ENCODE results near the gene IRF9. TPM values are rescaled to one million over a fixed set of nuclear protein-coding genes. Genes with fewer than 3 reads are reported as not detected.
A peak's percentile ranks its signal among the peaks of the same experiment; 100 is the strongest.

The IRF9 gene
- total and polyA plus RNA-seq, 2 of the 13 experiments (the other 11 are each of a cell fraction or from before 2014, with no cell fraction given): 14.9 to 49.7 TPM

DNA sequence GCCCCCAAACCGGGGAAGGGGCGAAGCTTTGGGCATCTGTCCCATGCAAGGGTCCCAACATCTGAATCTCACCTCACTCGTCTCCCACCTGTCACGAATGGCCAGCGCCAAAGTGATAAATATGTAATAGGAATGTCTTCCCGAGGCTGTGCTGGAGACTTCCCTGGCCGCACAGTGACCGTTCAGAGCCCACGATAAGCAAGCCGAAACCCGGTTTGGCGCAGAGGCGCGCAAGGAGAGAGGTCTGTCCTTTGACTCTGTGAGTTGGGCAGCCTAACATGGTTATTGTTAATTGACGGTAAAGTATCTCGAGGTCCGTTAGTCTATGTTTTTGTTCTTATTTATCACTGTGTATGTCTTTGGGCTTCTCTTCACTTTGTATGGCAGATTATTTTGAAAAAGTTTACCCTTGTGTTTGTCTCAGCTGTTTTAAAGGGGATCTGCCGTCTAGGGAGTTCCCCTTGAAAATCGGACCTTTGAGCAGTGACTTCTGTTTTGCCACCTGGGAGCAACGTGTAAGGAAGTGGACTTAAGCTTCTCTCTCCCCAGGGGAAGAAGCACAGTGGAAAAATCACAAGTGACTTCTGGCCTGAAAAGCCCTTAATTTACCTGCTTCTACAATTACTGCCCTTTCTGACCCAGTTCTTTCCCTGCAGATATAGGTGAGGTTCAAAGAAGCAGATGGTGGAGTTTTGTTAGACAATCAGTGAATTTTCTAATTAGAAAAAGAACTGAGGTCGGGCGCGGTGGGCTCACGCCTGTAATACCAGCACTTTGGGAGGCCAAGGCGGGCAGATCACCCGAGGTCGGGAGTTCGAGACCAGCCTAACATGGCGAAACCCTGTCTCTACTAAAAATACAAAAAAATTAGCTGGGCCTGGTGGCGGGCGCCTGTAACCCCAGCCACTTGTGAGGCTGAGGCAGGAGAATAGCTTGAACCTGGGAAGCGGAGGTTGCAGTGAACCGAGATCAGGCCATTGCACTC lies 35.3 kb downstream of the IRF9 start (continued):
- TF ChIP-seq MAF1 (CRISPR knock-in tag; IDR thresholded peaks at IDR 0.05; ENCODE audit: borderline replicate concordance): no peak; the same call in 1 of the 2 replicates
- peak; percentile 61 for TF ChIP-seq ZNF781 (CRISPR knock-in tag; IDR thresholded peaks at IDR 0.05; ENCODE audit: borderline replicate concordance, not compliant biosample characterization)
- no peak for TF ChIP-seq NFKBIZ (CRISPR knock-in tag; IDR thresholded peaks at IDR 0.05)
- TF ChIP-seq, protein P1, sequence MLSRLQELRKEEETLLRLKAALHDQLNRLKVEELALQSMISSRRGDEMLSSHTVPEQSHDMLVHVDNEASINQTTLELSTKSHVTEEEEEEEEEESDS (CRISPR knock-in tag; IDR thresholded peaks at IDR 0.05; ENCODE audit: borderline replicate concordance): 0 out of 2 replicates have a peak, but pooled peaks have one; percentile 0
- no peak for TF ChIP-seq ZC3H13 (CRISPR knock-in tag; IDR thresholded peaks at IDR 0.05)
- TF ChIP-seq, protein P2, sequence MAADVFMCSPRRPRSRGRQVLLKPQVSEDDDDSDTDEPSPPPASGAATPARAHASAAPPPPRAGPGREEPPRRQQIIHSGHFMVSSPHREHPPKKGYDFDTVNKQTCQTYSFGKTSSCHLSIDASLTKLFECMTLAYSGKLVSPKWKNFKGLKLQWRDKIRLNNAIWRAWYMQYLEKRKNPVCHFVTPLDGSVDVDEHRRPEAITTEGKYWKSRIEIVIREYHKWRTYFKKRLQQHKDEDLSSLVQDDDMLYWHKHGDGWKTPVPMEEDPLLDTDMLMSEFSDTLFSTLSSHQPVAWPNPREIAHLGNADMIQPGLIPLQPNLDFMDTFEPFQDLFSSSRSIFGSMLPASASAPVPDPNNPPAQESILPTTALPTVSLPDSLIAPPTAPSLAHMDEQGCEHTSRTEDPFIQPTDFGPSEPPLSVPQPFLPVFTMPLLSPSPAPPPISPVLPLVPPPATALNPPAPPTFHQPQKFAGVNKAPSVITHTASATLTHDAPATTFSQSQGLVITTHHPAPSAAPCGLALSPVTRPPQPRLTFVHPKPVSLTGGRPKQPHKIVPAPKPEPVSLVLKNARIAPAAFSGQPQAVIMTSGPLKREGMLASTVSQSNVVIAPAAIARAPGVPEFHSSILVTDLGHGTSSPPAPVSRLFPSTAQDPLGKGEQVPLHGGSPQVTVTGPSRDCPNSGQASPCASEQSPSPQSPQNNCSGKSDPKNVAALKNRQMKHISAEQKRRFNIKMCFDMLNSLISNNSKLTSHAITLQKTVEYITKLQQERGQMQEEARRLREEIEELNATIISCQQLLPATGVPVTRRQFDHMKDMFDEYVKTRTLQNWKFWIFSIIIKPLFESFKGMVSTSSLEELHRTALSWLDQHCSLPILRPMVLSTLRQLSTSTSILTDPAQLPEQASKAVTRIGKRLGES (CRISPR knock-in tag; IDR thresholded peaks at IDR 0.05; ENCODE audit: borderline replicate concordance): peak; percentile 73; the same call in 1 of the 2 replicates
- no peak for TF ChIP-seq ZNF329 (CRISPR knock-in tag; IDR thresholded peaks at IDR 0.05; ENCODE audit: low read depth)
- peak; percentile 57; the same call in 1 of the 2 replicates for TF ChIP-seq ZHX2 (IDR thresholded peaks at IDR 0.05; ENCODE audit: low read depth)
- 0 out of 2 replicates have a peak, but pooled peaks have one; percentile 17 for TF ChIP-seq ZHX2 (CRISPR knock-in tag; IDR thresholded peaks at IDR 0.05; ENCODE audit: borderline replicate concordance)
- TF ChIP-seq ZNF605 (CRISPR knock-in tag; IDR thresholded peaks at IDR 0.05): 0 out of 2 replicates have a peak, but pooled peaks have one; percentile 24
- no peak for TF ChIP-seq ZNF782 (CRISPR knock-in tag; IDR thresholded peaks at IDR 0.05; ENCODE audit: borderline replicate concordance)
- TF ChIP-seq BATF2 (CRISPR knock-in tag; IDR thresholded peaks at IDR 0.05): no peak
- TF ChIP-seq ZNF292 (CRISPR knock-in tag; IDR thresholded peaks at IDR 0.05; ENCODE audit: borderline replicate concordance, low read depth): no peak
- TF ChIP-seq SIX1 (CRISPR knock-in tag; IDR thresholded peaks at IDR 0.05; ENCODE audit: borderline replicate concordance): no peak
- TF ChIP-seq SALL1 (CRISPR knock-in tag; IDR thresholded peaks at IDR 0.05): 0 out of 2 replicates have a peak, but pooled peaks have one; percentile 12
- no peak; the same call in 1 of the 2 replicates for TF ChIP-seq MXD3 (CRISPR knock-in tag; IDR thresholded peaks at IDR 0.05)
- TF ChIP-seq ZNF24 (IDR thresholded peaks at IDR 0.05): no peak
- TF ChIP-seq NBN (conservative IDR thresholded peaks at IDR 0.05): no peak

Measured in HepG2 (cell line).